ENCODE data around the gene TSC22D3. TPM values are rescaled to one million over a fixed set of nuclear protein-coding genes. Genes with fewer than 3 reads are reported as not detected.
"Not testable (repeated sequence)": the region's sequence is repeated elsewhere in the genome, so short reads cannot be mapped to it uniquely, and the experiment has no call there.

Gene TSC22D3
- 100 to 1,000 TPM; 139 to 283 (median 171) TPM for polyA plus RNA-seq

DNA sequence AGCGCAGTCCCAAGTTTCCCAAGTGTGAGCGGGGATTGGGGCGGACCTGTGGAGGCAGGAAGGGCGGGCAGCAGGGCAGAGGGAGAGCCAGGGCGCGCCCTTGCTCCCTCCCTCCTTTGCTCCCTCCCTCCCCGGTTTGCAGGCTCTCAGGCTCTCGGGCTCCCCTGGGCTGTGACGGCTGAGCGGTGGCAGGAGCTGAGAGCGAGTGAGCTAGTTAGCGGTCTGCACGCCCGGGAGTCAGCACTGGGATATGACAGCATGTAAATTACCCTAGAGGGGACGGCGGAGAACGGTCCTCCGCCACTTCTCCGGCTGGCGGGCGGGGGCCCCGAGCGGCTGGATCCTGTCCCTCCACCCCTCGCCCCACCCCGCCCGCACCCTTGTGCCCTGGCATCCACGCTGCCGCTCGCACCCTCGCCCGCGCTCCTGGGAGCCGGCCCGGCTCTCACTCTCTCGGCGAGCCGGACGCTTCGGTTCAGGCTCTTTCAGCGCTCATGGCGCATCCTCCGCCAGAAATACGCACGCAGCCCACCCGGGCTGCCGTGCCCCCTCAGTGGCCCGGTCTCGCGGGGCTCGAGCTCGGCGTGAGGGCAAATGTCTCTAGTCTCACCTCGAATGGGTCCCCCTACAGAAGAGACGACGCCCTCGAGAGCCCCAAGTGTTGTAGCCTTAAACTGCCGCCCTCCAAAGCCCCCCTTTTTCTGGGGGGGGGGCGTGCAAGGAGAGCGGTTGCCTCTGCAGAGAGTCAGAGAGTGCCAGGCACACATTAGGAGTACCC is at the start of gene TSC22D3:
TSC22D3 (minus strand) TSS at position 54 of the 778 bp plus-strand sequence. CDS start 368 bp downstream, outside the sequence.
- WGBS, 3 donors = 0 to 25% (median 1%) methylated on average over 19 to 57 of the region's 59 CpGs
- no peak within 1 kb of the TSS for H3K27ac ChIP-seq (ENCODE audit: low read depth, low read length)

DNA sequence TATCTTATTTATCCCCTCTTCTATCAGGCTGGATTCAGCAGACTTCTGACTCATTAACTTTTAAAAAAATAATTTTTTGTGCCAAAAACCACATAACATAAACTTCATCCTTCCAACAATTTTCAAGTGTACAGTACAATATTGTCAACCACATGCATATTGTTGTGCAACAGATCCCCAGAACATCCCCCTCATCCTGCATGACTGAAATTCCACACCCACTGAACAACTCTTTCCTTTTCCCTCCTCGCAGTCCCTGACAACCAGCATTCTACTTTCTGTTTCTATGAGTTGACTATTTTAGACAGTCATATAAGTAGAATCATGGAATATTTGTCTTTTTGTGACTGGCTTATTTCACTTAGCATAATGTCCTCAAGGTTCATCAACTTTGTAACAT is 47.9 kb upstream of the TSC22D3 start:
- 5 to 57% (median 22%) methylated on average over 1 of the region's 1 CpG for WGBS, 3 donors
- no peak overlapping the region for H3K27ac ChIP-seq (ENCODE audit: low read depth, low read length)

DNA sequence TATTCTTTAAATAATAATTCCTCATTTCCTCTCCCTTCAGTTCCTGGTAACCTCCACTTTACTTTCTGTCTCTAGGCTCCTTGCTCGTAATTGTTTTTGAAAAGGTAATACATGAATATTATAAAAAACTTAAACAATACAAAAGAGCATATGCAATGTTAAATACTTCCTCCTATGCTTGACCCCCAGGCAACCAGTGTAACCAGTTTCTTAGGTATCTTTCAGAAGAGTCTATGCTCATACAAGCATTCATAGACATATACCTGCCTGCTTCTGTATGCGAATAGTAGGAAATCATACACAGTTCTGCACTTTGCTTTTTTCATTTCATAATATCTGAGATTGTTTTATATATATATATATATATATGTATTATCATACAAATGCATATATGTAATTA is 47.5 kb upstream of the TSC22D3 start:
- 73 to 96% (median 83%) methylated on average over 2 of the region's 2 CpGs for WGBS, 3 donors
- no peak overlapping the region for H3K27ac ChIP-seq (ENCODE audit: low read depth, low read length)

DNA sequence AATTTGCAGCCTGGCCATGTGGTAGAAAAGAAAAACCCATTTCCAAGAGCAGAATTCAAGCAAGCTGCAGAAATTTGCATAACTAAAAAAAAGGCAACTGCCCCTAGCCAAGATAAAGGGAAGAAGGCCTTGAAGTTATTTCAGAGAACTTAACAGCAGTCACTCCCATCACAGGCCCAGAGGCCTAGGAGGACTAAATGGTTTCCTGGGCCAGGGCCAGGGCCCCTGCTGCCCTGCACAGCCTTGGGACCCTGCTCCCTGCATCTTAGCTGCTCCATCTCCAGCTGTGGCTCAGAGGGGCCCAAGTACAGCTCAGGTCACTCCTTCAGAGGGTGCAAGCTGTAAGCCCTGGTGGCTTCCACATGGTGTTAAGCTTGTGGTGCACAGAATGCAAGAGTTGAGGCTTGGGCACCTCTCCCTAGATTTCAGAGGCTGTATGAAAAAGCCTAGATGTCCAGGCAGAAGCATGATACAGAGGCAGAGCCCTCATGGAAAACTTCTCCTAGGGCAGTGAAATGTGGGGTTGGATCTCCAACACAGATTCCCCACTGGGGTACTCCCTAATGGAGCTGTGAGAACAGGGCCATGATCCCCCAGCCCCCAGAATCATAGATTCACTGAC is 43.4 kb upstream of the TSC22D3 start:
- H3K27ac ChIP-seq (ENCODE audit: low read depth, low read length) = no peak overlapping the region

DNA sequence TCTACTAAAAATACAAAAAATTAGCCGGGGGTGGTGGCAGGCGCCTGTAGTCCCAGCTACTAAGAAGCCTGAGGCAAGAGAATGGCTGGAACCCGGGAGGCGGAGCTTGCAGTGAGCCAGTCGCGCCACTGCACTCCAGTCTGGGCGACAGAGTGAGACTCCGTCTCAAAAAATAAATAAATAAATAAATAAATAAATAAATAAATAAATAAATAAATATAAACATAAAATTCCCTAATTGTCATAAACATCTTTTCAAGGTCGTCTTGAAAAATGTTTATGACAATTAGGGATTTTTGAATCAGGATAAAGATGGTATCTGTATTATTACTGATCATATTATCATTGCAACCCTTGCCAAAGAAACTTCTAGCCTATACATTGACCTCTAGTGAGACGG is 34.5 kb upstream of the TSC22D3 start:
- H3K27ac ChIP-seq (ENCODE audit: low read depth, low read length) = not testable (repeated sequence)
- 80 to 94% (median 88%) methylated on average over 10 of the region's 10 CpGs for WGBS, 3 donors

GRCh38 chrX:107805179-107805578 is 29.6 kb upstream of the TSC22D3 start:
- H3K27ac ChIP-seq (ENCODE audit: low read depth, low read length) = no peak overlapping the region
- 77 to 93% (median 86%) methylated on average over 3 of the region's 3 CpGs for WGBS, 3 donors

- no peak overlapping the region for H3K27ac ChIP-seq (ENCODE audit: low read depth, low read length)
- WGBS, 3 donors = 68 to 100% (median 88%) methylated on average over 1 of the region's 1 CpG
Measured at GRCh38 chrX:107804427-107804826, 28.8 kb upstream of the TSC22D3 start.

DNA sequence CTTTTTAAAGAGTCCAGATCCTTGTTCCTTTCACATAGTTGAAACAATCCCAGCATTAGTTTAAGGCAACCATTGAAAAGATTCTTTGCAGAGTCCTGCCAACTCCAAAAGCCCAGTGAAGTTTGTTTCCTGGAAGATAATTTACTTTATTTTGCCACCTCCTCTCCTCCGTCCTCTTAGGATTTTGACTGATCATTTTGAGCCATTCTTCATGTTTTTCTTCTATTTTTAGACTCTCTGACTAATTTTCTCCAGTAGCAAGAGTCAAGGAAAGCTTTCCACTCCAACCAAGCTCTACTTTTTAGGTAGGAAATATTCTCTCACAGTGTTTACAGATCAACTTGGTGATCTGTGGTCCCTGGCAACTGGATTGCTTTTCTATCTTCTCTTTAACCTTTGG is 12.2 kb upstream of the TSC22D3 start:
- 21 to 54% (median 46%) methylated on average over 1 of the region's 1 CpG for WGBS, 3 donors
- no peak overlapping the region for H3K27ac ChIP-seq (ENCODE audit: low read depth, low read length)

GRCh38 chrX:107780525-107780924 is 4.9 kb upstream of the TSC22D3 start:
- 94 to 96% (median 96%) methylated on average over 9 of the region's 9 CpGs for WGBS, 3 donors
- H3K27ac ChIP-seq (ENCODE audit: low read depth, low read length) = no peak overlapping the region

DNA sequence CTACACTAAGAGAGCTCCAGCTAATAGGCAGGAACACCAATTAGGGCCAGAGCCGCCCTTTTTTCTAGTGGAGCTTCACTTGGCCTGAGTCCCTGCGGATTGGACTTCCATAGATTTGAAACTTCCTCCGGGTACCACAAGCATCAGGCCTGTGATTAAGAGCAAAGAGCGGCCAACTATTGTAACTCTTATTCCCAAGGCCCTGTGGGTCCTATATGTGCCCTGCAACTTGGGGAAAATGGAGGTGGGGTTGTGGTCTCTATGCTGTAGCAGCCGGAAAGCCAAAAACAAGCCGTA is 1.9 kb upstream of the TSC22D3 start, which contains the start of gene NCBP2L:
NCBP2L (plus strand) TSS at position 198 of the 297 bp plus-strand sequence. CDS start 16,488 bp downstream, outside the sequence.
- WGBS, 3 donors = 50 to 74% (median 60%) methylated on average over 6 of the region's 6 CpGs
- no peak within 1 kb of the TSS for H3K27ac ChIP-seq (ENCODE audit: low read depth, low read length)

DNA sequence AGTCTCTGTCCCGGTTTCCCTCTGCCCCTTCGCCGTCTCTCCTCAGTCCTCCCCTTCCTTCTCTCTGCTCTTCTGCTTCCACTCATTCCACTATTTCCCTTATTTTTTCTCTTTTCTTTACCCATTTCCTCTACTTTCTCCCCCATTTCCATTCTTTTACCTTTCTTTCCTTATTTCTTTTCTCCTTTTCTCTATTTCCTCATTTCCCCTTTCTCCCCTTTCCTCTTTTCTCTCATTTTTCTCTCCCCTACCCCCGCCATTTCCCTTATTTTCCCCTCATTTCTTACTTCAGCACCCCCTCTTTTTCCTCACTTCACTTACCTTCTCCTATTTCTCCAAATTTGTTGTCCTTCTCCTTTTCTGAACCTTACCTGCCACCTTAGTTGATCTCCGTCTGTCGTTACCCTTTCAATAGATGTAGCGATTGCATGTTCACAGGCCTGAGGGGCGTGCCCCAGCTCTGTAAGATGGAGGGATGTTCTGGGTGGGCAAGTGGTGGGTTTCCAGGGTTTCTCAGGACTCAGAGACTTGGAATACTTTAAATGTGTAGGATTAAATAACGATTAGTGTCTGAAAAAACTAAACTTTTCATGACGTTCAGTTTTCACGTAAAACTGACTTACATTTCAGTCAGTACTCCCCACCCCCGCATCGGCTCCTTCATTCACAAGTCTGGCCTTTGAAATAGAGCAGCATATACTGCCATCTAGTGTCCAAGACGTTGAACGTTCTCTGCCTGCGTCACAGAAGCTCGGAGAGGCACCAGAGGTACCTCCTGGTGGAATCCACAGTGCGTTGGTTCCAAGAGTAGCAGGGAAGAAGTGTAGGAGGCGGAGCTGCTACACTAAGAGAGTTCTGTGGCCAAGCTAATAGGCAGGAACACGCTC is 1.3 kb upstream of the TSC22D3 start:
- 3 to 17% (median 8%) methylated on average over 20 of the region's 20 CpGs for WGBS, 3 donors
- H3K27ac ChIP-seq (ENCODE audit: low read depth, low read length) = no peak overlapping the region

DNA sequence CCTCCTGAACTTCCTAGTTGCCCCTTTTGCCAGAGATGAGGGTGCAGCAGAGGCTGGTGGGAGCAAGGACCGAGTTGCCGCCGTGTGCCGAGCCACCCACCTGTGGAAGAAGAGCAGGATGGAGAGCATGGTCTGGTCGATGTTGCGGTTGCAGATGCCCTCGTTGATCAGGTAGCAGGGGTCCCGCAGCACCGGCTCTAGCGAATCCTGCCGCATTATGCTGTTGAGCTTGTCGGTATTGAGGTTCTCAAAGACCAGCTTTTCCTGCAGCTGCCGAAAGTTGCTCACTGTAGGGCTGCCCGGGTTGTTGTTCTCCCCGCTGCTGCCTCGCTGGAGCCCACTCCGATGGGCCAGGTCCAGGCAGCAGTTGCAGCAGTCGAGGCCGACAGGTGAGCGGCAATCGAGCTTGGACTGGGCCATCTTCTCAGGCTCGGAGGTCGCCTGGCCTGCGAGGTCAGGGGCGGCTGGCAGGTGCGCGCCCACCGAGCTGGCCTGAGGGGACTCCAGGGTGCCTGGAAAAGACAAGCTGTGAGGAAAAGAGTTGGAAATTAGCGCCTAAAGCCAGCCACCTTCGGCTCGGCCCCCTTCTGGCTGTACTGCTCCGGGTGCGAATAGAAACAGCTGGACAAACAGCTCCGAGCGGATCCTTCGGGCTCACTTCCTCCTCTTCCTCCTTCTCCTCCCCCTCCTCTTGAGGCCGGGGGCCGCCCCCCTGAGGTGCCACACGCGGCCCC is 420 bp downstream of the TSC22D3 start:
- 12 to 32% (median 14%) methylated on average over 24 to 39 of the region's 40 CpGs for WGBS, 3 donors
- H3K27ac ChIP-seq (ENCODE audit: low read depth, low read length) = no peak overlapping the region

DNA sequence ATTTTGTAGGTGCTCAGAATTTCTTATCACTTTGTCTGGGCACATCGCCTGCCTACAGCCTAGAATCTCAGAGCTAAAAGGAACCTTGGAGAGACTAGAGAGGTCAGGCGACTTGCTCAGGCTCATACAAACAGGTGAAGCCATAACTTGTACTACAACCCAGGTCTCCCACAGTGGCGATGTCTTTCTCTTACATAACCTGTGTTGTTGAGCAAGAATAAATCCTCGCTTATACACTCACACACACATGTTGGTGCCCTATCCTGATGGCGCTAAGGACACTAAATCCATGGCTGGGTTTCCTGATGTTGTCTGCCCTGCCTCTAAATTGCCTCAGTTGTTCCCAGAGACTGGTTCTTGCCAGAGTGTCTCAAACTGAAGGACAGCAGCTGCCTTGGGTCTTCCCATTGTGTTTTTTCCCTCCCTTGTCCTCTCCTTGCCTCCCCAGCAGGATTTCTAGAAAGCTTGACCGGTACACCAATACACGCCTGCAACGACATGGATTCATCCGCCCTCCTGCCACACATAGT is 1.6 kb downstream of the TSC22D3 start:
- 31 to 78% (median 66%) methylated on average over 8 to 9 of the region's 9 CpGs for WGBS, 3 donors
- H3K27ac ChIP-seq (ENCODE audit: low read depth, low read length) = no peak overlapping the region

GRCh38 chrX:107773206-107773605 is 2.4 kb downstream of the TSC22D3 start:
- no peak overlapping the region for H3K27ac ChIP-seq (ENCODE audit: low read depth, low read length)
- WGBS, 3 donors = 38 to 84% (median 65%) methylated on average over 8 of the region's 8 CpGs

- WGBS, 3 donors = 86 to 96% (median 95%) methylated on average over 7 of the region's 7 CpGs
- no peak overlapping the region for H3K27ac ChIP-seq (ENCODE audit: low read depth, low read length)
Measured at GRCh38 chrX:107769581-107770317, 5.8 kb downstream of the TSC22D3 start.

GRCh38 chrX:107768051-107768450 is 7.5 kb downstream of the TSC22D3 start:
- 62 to 97% (median 77%) methylated on average over 3 of the region's 3 CpGs for WGBS, 3 donors
- no peak overlapping the region for H3K27ac ChIP-seq (ENCODE audit: low read depth, low read length)

DNA sequence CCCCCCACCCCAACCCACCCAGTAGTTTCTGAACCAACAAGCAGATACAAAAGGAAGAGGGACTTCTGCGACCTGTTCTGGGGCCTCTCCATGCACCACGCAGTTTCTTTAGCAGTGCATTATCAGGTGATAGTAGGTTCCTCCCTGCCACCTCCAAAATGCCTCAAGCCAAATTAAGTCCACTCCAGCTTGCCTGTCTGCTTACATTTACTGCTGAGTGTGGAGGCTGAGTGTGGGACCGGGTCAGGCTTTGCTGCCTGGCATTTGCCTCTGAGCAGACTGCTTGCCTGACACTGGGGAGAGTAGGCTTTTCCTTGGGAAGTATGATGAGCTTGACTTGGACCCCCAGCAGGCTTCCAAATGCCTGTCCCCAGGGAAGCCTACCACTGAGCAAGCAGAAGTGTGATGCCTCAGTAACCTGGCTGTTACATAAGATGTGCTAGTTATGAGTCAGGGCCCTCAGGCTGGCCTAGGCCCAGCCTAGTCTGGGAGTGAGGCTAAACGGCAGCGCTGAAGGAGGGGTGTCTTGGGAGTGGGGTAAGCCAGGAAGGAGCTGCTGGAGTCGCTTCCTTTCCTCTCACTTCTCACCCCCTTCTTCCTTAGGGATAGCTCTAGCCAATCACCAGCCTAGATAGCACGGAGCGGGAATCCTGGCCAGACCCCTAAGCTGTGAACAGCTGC is 9.0 kb downstream of the TSC22D3 start:
- H3K27ac ChIP-seq (ENCODE audit: low read depth, low read length) = no peak overlapping the region
- 60 to 88% (median 67%) methylated on average over 6 to 8 of the region's 8 CpGs for WGBS, 3 donors

Measured in adipose tissue (tissue), 3 donors.